Mesenchymal stem cell (in vitro differentiated cells and primary cell): Measurements from ENCODE around the gene PNPLA1.

Source experiments
- DNase-seq: peaks from one replicate; pipeline ENCODE4 v3.0.0-alpha.2; 2013
- H2AFZ ChIP-seq: one replicate; pipeline ENCODE4 v1.6.1; 2013; ENCODE audit warnings: low read depth, mild to moderate bottlenecking, control low read depth, inconsistent platforms, low read length, moderate library complexity
- H2AK5ac ChIP-seq: 2 replicates; pipeline ENCODE4 v1.6.1; 2013; ENCODE audit warnings: low read length, moderate library complexity, mild to moderate bottlenecking, inconsistent platforms; ENCODE audit not compliant: severe bottlenecking
- H2BK120ac ChIP-seq: one replicate; pipeline ENCODE4 v1.6.1; 2013; ENCODE audit warnings: low read depth, mild to moderate bottlenecking, inconsistent platforms, low read length, moderate library complexity
- H2BK12ac ChIP-seq, 2 experiments: one replicate each; pipeline ENCODE4 v1.6.1; 2013; ENCODE audit warnings: inconsistent platforms in 2 of 2, low read length in 2 of 2, mild to moderate bottlenecking in 2 of 2, moderate library complexity in 2 of 2, control low read depth in 1 of 2
- H2BK15ac ChIP-seq: one replicate; pipeline ENCODE4 v1.6.1; 2013; ENCODE audit warnings: mild to moderate bottlenecking, low read depth, inconsistent platforms; ENCODE audit not compliant: poor library complexity, severe bottlenecking
- H2BK5ac ChIP-seq: 2 replicates; pipeline ENCODE4 v1.6.1; 2013; ENCODE audit warnings: low read depth, mild to moderate bottlenecking, low read length, control low read depth, inconsistent platforms; ENCODE audit not compliant: poor library complexity, severe bottlenecking
- H3K14ac ChIP-seq, 2 experiments: one replicate each; pipeline ENCODE4 v1.6.1; 2013; ENCODE audit warnings: inconsistent platforms in 2 of 2, low read length in 2 of 2, control low read depth in 1 of 2, mild to moderate bottlenecking in 1 of 2, moderate library complexity in 1 of 2
- H3K18ac ChIP-seq, 2 experiments: one replicate each; pipeline ENCODE4 v1.6.1; 2013; ENCODE audit warnings: inconsistent platforms in 2 of 2, low read length in 2 of 2, control low read depth in 1 of 2, low read depth in 1 of 2, mild to moderate bottlenecking in 1 of 2
- H3K23ac ChIP-seq, 2 experiments: one replicate each; pipeline ENCODE4 v1.6.1; 2013; ENCODE audit warnings: inconsistent platforms in 2 of 2, low read length in 2 of 2, mild to moderate bottlenecking in 2 of 2, moderate library complexity in 2 of 2, control low read depth in 1 of 2
- H3K27ac ChIP-seq: 2 replicates; pipeline ENCODE4 v1.5.1; 2013; ENCODE audit warnings: mild to moderate bottlenecking, moderate library complexity, low read length, control low read depth, inconsistent platforms; ENCODE audit not compliant: poor library complexity, severe bottlenecking
- H3K27me3 ChIP-seq, 2 experiments: 2 replicates each; pipeline versions ENCODE4 v1.6.1 to v1.7.0; 2013; ENCODE audit warnings: low read length in 2 of 2, mild to moderate bottlenecking in 2 of 2, moderate library complexity in 2 of 2, control low read depth in 1 of 2, inconsistent platforms in 1 of 2; ENCODE audit not compliant: control insufficient read depth in 1 of 2, insufficient read depth in 1 of 2
- H3K36me3 ChIP-seq, 2 experiments: 2 replicates each; pipeline versions ENCODE4 v1.6.1 to v1.7.0; 2013; ENCODE audit warnings: low read length in 2 of 2, control low read depth in 1 of 2, inconsistent platforms in 1 of 2, low read depth in 1 of 2, mild to moderate bottlenecking in 1 of 2; ENCODE audit not compliant: insufficient read depth in 2 of 2, control insufficient read depth in 1 of 2
- H3K4ac ChIP-seq, 2 experiments: one replicate each; pipeline ENCODE4 v1.6.1; 2013; ENCODE audit warnings: inconsistent platforms in 2 of 2, low read length in 2 of 2, mild to moderate bottlenecking in 2 of 2, moderate library complexity in 2 of 2, control low read depth in 1 of 2, low read depth in 1 of 2
- H3K4me1 ChIP-seq: 2 replicates; pipeline ENCODE4 v1.6.1; 2013; ENCODE audit warnings: low read depth, low read length, control low read depth; ENCODE audit not compliant: control insufficient read depth, insufficient read depth
- H3K4me2 ChIP-seq: 2 replicates; pipeline ENCODE4 v1.6.1; 2013; ENCODE audit warnings: low read length, mild to moderate bottlenecking, inconsistent platforms; ENCODE audit not compliant: poor library complexity, severe bottlenecking
- H3K4me3 ChIP-seq, 2 experiments: 2 replicates each; pipeline versions ENCODE4 v1.5.1 to v1.7.0; 2013; ENCODE audit warnings: low read length in 2 of 2, mild to moderate bottlenecking in 2 of 2, control low read depth in 1 of 2, low read depth in 1 of 2; ENCODE audit not compliant: insufficient read depth in 1 of 2
- H3K79me1 ChIP-seq: replicated peaks from 2 replicates; pipeline ENCODE4 v1.6.1; 2013; ENCODE audit warnings: mild to moderate bottlenecking, control low read depth, low read length, inconsistent platforms; ENCODE audit not compliant: poor library complexity, severe bottlenecking
- H3K9ac ChIP-seq: 2 replicates; pipeline ENCODE4 v1.7.0; 2013; ENCODE audit warnings: mild to moderate bottlenecking, low read length, moderate library complexity
- H3K9me3 ChIP-seq: 2 replicates; pipeline ENCODE4 v1.7.0; 2013; ENCODE audit warnings: mild to moderate bottlenecking, low read length; ENCODE audit not compliant: control insufficient read depth
- H4K8ac ChIP-seq: one replicate; pipeline ENCODE4 v1.6.1; 2013; ENCODE audit warnings: inconsistent platforms, mild to moderate bottlenecking, low read length, moderate library complexity
- H4K91ac ChIP-seq: one replicate; pipeline ENCODE4 v1.6.1; 2013; ENCODE audit warnings: mild to moderate bottlenecking, low read length, inconsistent platforms
- WGBS: methylation state at CpG from one replicate; pipeline ENCODE4 v1.1.7; 2013; ENCODE audit warnings: mixed read lengths; 5-methylcytosine and 5-hydroxymethylcytosine counted together

PNPLA1 gene

GRCh38 chr6:36353411-36353915 is 83.6 kb downstream of the PNPLA1 start:
- Histone ChIP-seq H3K14ac (no peak overlapping the region), H4K8ac (no peak overlapping the region), H2AK5ac (no peak overlapping the region), H3K4me3 (no peak overlapping the region), H3K9ac (peak overlapping the region; percentile 42), H3K4me1 (peaks cover 4% of the 10 kb centered on the region), H3K27me3 (peaks cover 6 to 24% of the 10 kb centered on the region in 2 experiments), H3K27ac (no peak overlapping the region), H2BK12ac (no peak overlapping the region), H3K18ac (no peak overlapping the region), H2BK120ac (no peak overlapping the region), H3K79me1 (no peaks in the 10 kb centered on the region), H2BK5ac (no peak overlapping the region), H2AFZ (no peak overlapping the region), H3K9me3 (peaks cover 6% of the 10 kb centered on the region), H3K4me2 (no peak overlapping the region), H3K36me3 (no peaks in the 10 kb centered on the region), H2BK15ac (no peak overlapping the region), H4K91ac (no peak overlapping the region), H3K4ac (no peak overlapping the region), H3K23ac (no peak overlapping the region)
- DNase-seq: no peak
- WGBS: 48% methylated on average over 3 of the region's 4 CpGs

- Histone ChIP-seq H3K27ac (no peak overlapping the region), H2AK5ac (no peak overlapping the region), H3K79me1 (no peaks in the 10 kb centered on the region), H3K36me3 (no peaks in the 10 kb centered on the region), H3K18ac (no peak overlapping the region), H3K4ac (no peak overlapping the region), H3K9me3 (peaks cover 6% of the 10 kb centered on the region), H2BK5ac (no peak overlapping the region), H3K4me2 (no peak overlapping the region), H2BK12ac (no peak overlapping the region), H3K9ac (no peak overlapping the region), H2BK15ac (no peak overlapping the region), H3K14ac (no peak overlapping the region), H3K27me3 (peaks cover 4 to 15% of the 10 kb centered on the region in 2 experiments), H2BK120ac (no peak overlapping the region), H2AFZ (no peak overlapping the region), H4K91ac (no peak overlapping the region), H3K23ac (no peak overlapping the region), H3K4me1 (peaks cover 2% of the 10 kb centered on the region), H4K8ac (no peak overlapping the region), H3K4me3 (no peak overlapping the region)
- no peak for DNase-seq
- 98% methylated on average over 3 of the region's 4 CpGs for WGBS
Observed at GRCh38 chr6:36355819-36356218, 86.0 kb downstream of the PNPLA1 start.

DNA sequence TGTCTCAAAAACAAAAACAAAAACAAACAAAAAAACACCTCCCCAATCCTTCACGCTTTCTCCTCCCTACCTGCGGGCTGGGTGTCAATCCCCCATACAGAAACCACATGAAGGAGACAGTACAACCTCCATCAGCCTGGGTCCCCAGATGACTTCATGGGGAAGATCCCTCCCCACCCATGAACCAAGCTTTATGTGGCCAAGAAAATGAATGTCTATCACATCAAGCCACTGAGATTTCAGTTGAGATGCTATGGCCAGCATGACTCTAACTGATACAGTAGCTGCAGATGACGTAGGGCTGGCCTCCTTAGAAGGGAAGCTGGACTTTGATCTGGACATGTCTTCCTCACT is 88.0 kb downstream of the PNPLA1 start:
- no peaks in the 10 kb centered on the region for H3K4me1 ChIP-seq
- H3K36me3 ChIP-seq: no peaks in the 10 kb centered on the region
- no peak overlapping the region for H3K4ac ChIP-seq
- no peak overlapping the region for H2BK120ac ChIP-seq
- peaks cover under 1% of the 10 kb centered on the region for H3K9me3 ChIP-seq
- H2BK12ac ChIP-seq: no peak overlapping the region
- H3K23ac ChIP-seq: no peak overlapping the region
- 94% methylated on average over 3 of the region's 3 CpGs for WGBS
- no peak overlapping the region for H3K9ac ChIP-seq
- H2AFZ ChIP-seq: no peak overlapping the region
- H3K18ac ChIP-seq: no peak overlapping the region
- no peak overlapping the region for H3K14ac ChIP-seq
- H2AK5ac ChIP-seq: no peak overlapping the region
- no peak overlapping the region for H2BK15ac ChIP-seq
- no peaks in the 10 kb centered on the region for H3K79me1 ChIP-seq
- no peak overlapping the region for H4K8ac ChIP-seq
- peaks cover 4 to 15% of the 10 kb centered on the region in 2 experiments for H3K27me3 ChIP-seq
- no peak overlapping the region for H3K27ac ChIP-seq
- no peak overlapping the region for H4K91ac ChIP-seq
- H3K4me3 ChIP-seq: no peak overlapping the region
- H3K4me2 ChIP-seq: no peak overlapping the region
- no peak for DNase-seq
- H2BK5ac ChIP-seq: no peak overlapping the region
